Measurements from ENCODE around the gene EGLN1.

GRCh38 chr1:231376101-231376500, 46.0 kb downstream of the EGLN1 start:
- no peak for TF ChIP-seq EZH2 (IDR thresholded peaks at IDR 0.05; ENCODE audit: borderline replicate concordance, low read length)
- TF ChIP-seq CTCF (IDR thresholded peaks at IDR 0.05; ENCODE audit: low read length): no peak
